ENCODE results near the gene NSD2. TPM values are rescaled to one million over a fixed set of nuclear protein-coding genes. Genes with fewer than 3 reads are reported as not detected.

NSD2 gene
- total RNA-seq, 1 experiment from 2014 or later = 69.0 TPM

DNA sequence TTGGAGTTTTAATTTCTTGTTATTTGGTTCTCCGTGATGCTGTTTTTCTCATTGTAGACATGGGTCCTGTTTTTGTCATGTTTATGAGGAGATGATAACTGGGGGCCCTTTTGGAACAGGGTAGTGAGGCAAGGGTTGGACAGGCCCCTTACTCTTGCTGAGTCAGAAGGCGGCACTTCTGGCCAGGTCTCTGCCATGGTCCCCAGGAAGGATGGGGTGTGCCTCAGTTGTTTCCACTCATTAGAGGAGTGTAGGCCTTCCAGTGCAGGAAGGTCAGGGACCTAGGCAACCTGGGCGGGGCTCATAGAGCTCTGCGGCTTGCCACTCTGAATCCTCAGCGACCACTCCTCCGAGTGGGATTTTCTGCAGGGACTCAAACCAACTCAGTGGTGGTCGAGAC lies 69.4 kb downstream of the NSD2 start:
- Histone ChIP-seq H3K79me2 (ENCODE audit: low read length) (peaks cover 3% of the 10 kb centered on the region; the same call in 1 of the 2 replicates), H3K4me2 (ENCODE audit: low read length) (peak overlapping the region; percentile 67), H3K27ac (ENCODE audit: low read length) (peak overlapping the region; percentile 70), H3K4me1 (ENCODE audit: insufficient read depth, low read length) (peaks cover 27% of the 10 kb centered on the region), H3K9me3 (ENCODE audit: low read length) (no peaks in the 10 kb centered on the region), H4K20me1 (ENCODE audit: low read length) (no peaks in the 10 kb centered on the region), H3K4me3 (ENCODE audit: low read length) (0 out of 2 replicates have a peak overlapping the region, but pooled peaks have one; percentile 29), H3K9me2 (replicated peaks; ENCODE audit: low read length) (no peaks in the 10 kb centered on the region), H2AFZ (ENCODE audit: low read length) (no peak overlapping the region), H3F3A (ENCODE audit: low read length, unreplicated experiment) (peaks cover 9% of the 10 kb centered on the region), H3K9ac (ENCODE audit: low read length) (no peak overlapping the region), H3K27me3 (ENCODE audit: low read length) (no peaks in the 10 kb centered on the region), H3K36me3 (ENCODE audit: low read depth, low read length) (peaks cover 40% of the 10 kb centered on the region)
- ATAC-seq (no peak), DNase-seq (no peak)
- no TSS peak for BruUV-seq (replicated peaks)
- POLR2A ChIA-PET (ENCODE audit: unreplicated experiment) = interaction anchor here (0.7 kb wide), 1 partner anchor 11 kb away, joined by 3 read pairs; no protein-coding TSS in a partner anchor
- CTCF ChIA-PET = interaction anchor here (0.5 kb wide), 1 partner anchor 475 kb away, joined by 3 read pairs; no protein-coding TSS in a partner anchor
- no peak for TF ChIP-seq EZH2 (IDR thresholded peaks at IDR 0.05; ENCODE audit: low read length, unreplicated experiment)
- TF ChIP-seq, protein P1, sequence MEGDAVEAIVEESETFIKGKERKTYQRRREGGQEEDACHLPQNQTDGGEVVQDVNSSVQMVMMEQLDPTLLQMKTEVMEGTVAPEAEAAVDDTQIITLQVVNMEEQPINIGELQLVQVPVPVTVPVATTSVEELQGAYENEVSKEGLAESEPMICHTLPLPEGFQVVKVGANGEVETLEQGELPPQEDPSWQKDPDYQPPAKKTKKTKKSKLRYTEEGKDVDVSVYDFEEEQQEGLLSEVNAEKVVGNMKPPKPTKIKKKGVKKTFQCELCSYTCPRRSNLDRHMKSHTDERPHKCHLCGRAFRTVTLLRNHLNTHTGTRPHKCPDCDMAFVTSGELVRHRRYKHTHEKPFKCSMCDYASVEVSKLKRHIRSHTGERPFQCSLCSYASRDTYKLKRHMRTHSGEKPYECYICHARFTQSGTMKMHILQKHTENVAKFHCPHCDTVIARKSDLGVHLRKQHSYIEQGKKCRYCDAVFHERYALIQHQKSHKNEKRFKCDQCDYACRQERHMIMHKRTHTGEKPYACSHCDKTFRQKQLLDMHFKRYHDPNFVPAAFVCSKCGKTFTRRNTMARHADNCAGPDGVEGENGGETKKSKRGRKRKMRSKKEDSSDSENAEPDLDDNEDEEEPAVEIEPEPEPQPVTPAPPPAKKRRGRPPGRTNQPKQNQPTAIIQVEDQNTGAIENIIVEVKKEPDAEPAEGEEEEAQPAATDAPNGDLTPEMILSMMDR (conservative IDR thresholded peaks at IDR 0.05; ENCODE audit: low read depth, low read length) = no peak
- TF ChIP-seq EZH2phosphoT487 (IDR thresholded peaks at IDR 0.05; ENCODE audit: borderline replicate concordance, low read length) = no peak
- intact Hi-C loops (cut with micrococcal nuclease) = loop anchor here (5.0 kb wide), 1 partner anchor 267 kb away; no protein-coding TSS in a partner anchor

DNA sequence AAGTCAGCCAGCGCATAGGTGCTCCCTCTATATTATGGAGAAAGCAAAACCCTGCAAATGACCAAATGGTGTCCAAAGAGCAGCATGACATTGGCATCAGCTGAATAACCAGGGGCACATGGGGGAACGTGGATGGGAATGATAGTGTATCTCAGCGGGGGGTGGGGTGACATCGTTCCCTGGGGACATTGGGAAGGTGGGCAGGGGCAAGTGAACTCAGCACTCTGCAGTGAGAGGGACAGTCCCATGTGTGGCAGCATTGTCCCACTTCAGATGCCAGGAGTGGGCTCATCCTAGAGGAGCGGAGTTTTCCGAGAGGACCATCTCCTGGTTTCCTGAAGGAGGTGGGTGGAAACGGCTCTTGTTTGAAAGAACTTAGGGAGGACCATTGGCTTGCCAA lies 72.7 kb downstream of the NSD2 start:
- Histone ChIP-seq H4K20me1 (ENCODE audit: low read length) (no peaks in the 10 kb centered on the region), H3K4me1 (ENCODE audit: insufficient read depth, low read length) (peaks cover 23% of the 10 kb centered on the region), H3K27me3 (ENCODE audit: low read length) (no peaks in the 10 kb centered on the region), H3K9ac (ENCODE audit: low read length) (no peak overlapping the region), H3K9me2 (replicated peaks; ENCODE audit: low read length) (no peaks in the 10 kb centered on the region), H3K79me2 (ENCODE audit: low read length) (peaks cover 3% of the 10 kb centered on the region; the same call in 1 of the 2 replicates), H3K27ac (ENCODE audit: low read length) (no peak overlapping the region), H3K9me3 (ENCODE audit: low read length) (no peaks in the 10 kb centered on the region), H2AFZ (ENCODE audit: low read length) (no peak overlapping the region), H3K4me3 (ENCODE audit: low read length) (no peak overlapping the region), H3K36me3 (ENCODE audit: low read depth, low read length) (peaks cover 36% of the 10 kb centered on the region), H3K4me2 (ENCODE audit: low read length) (no peak overlapping the region), H3F3A (ENCODE audit: low read length, unreplicated experiment) (peaks cover 5% of the 10 kb centered on the region)
- DNase-seq = no peak
- intact Hi-C loops (cut with micrococcal nuclease) = loop anchor here (5.0 kb wide), 1 partner anchor 263 kb away; no protein-coding TSS in a partner anchor
- CTCF ChIA-PET = no interaction called here
- TF ChIP-seq EZH2 (IDR thresholded peaks at IDR 0.05; ENCODE audit: low read length, unreplicated experiment) (no peak), EZH2phosphoT487 (IDR thresholded peaks at IDR 0.05; ENCODE audit: borderline replicate concordance, low read length) (no peak)
- TF ChIP-seq, protein P1 (conservative IDR thresholded peaks at IDR 0.05; ENCODE audit: low read depth, low read length) = no peak
- no TSS peak for BruUV-seq (replicated peaks)
- POLR2A ChIA-PET (ENCODE audit: unreplicated experiment) = no interaction called here
- no peak for ATAC-seq

DNA sequence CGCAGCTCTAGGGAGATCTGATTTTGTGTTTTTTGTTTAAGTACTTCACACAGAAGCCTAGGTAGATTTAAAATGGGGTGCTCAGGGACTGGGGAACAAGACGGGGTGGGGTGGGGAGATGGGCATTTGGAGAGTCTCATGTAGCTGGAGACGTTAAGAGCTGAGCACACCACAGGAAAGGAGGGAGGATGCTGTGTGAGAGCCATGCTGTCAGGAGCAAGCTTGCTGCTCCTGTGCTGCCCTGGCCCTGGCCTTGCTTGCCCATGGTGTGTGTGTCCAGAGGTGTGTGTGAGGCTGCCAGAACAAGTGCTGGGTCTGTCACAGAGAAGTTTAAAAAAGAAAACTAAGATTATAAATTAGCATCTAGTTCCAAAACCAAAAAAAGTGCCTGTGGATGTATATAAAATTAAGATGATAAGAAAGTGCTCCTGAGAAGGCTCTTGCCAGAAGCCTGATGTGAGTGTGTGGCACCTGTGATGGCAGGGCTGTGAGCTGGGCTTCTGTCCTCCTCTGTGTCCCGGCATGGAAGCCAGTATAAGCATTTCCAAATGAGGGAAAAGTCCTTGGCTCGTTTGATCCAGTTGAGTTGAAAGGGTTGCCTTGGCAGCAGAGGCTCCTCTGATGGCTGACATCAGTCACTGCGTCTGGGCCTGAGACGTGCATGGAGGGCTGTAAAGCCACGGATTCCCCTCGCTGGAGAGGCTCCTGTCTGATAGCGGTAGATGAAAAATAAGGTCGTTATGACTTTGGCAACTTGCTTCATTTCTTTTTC lies 74.1 kb downstream of the NSD2 start:
- no peaks in the 10 kb centered on the region for H3F3A ChIP-seq (ENCODE audit: low read length, unreplicated experiment)
- no peak overlapping the region for H3K4me2 ChIP-seq (ENCODE audit: low read length)
- no peak overlapping the region for H3K9ac ChIP-seq (ENCODE audit: low read length)
- H3K36me3 ChIP-seq (ENCODE audit: low read depth, low read length) = peaks cover 36% of the 10 kb centered on the region
- no TSS peak for BruUV-seq (replicated peaks)
- ChIA-PET POLR2A (ENCODE audit: unreplicated experiment) (interaction anchor here (0.5 to 0.7 kb wide), 2 partner anchors 8 to 101 kb away, joined by 4 to 10 read pairs; no protein-coding TSS in a partner anchor), CTCF (no interaction called here)
- no peak overlapping the region for H3K27ac ChIP-seq (ENCODE audit: low read length)
- intact Hi-C loops (cut with micrococcal nuclease) = no loop called here
- H3K79me2 ChIP-seq (ENCODE audit: low read length) = peaks cover 3% of the 10 kb centered on the region; the same call in 1 of the 2 replicates
- TF ChIP-seq EZH2phosphoT487 (IDR thresholded peaks at IDR 0.05; ENCODE audit: borderline replicate concordance, low read length) (no peak), EZH2 (IDR thresholded peaks at IDR 0.05; ENCODE audit: low read length, unreplicated experiment) (no peak)
- TF ChIP-seq, protein P1 (conservative IDR thresholded peaks at IDR 0.05; ENCODE audit: low read depth, low read length) = no peak
- peaks cover 10% of the 10 kb centered on the region for H3K4me1 ChIP-seq (ENCODE audit: insufficient read depth, low read length)
- no peak overlapping the region for H3K4me3 ChIP-seq (ENCODE audit: low read length)
- ATAC-seq (no peak), DNase-seq (no peak)
- no peaks in the 10 kb centered on the region for H3K9me3 ChIP-seq (ENCODE audit: low read length)
- no peaks in the 10 kb centered on the region for H3K9me2 ChIP-seq (replicated peaks; ENCODE audit: low read length)
- no peaks in the 10 kb centered on the region for H3K27me3 ChIP-seq (ENCODE audit: low read length)
- H4K20me1 ChIP-seq (ENCODE audit: low read length) = no peaks in the 10 kb centered on the region
- no peak overlapping the region for H2AFZ ChIP-seq (ENCODE audit: low read length)
